NCI-H146 treated with DMSO at 0.1 percent for 48 hours (cell line): Measurements from ENCODE around the gene MTHFD1L.

ENCODE experiments used
- DNase-seq: peaks from one replicate; lab custom pipeline; 2025; ENCODE audit not compliant: unreplicated experiment; lab: John Stamatoyannopoulos, UW

Gene MTHFD1L

DNA sequence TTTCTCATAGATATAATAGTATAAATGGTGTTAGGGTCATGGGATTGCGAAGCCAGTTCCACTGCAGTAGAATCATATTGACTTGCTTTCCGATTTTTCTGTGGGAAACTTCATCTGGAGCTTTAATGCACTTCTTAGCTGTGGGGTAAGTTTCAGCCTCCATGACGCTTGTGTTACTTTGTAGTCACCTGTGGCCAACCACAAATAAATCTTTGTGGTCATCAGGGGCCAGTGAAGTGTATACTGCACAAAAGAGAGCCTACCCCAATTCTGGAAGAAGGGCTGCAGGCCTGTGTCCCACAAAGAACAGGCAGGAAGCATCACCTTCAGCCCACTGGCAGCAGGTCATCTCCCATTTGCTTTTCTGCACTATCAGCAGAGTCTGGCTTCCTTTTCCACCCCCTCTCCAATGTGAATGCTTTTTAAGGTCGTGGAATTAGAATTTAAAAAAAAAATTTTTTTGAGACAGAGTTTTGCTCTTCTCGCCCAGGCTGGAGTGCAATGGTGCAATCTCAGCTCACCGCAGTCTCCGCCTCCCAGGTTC is 32.0 kb downstream of the MTHFD1L start:
- no peak for DNase-seq

DNA sequence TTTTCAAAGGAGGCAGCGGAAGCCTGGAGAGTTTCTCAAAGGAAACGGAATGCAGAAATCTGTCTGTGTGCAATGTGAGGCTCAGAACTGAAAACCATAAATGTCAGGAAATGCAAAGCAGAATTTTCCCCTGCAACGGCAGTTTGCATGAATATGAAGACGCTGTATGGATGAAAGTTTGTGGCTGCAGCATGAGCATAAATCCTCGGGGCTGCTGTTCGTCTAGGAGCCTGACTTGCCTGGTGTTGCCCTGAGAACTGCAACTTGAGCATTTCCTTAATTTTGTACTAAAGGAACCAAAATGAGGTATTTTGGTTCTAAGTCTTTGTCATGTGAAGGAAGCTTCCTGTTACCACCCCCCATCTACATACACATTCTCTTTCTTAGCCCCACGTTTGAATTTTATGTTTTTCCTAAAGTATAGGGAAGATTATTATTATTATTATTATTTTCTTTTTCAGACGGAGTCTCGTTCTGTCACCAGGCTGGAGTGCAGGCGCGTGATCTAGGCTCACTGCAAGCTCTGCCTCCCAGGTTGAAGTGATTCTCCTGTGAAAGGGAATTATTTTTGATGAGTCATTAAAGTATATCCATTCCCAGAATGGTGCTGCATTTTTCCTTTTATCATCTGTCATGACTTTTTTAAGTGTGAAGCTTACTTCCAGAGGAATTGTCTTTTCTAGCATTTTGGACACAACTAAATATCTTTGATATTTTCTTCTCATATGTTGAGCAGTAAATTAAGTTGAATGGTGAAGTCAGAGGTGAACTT is 33.1 kb downstream of the MTHFD1L start:
- no peak for DNase-seq

DNA sequence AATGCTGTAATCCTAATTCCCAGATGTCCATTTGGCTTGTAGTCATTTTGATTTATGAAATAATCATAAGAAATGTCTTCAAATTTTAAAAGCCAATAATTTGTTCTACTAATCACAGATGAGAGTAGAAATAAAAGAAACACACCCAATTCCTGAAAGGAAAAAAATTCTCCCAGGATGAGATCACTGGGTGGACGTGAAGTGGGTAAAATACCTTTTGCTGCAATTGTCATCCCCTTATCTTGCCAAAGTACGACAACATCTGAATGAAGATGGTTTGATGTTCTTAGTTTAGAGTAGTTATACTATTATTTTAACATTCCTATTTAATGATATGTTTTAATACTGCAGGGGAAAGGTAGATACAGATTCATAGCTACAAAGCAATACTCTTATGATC is 33.7 kb downstream of the MTHFD1L start:
- no peak for DNase-seq

DNA sequence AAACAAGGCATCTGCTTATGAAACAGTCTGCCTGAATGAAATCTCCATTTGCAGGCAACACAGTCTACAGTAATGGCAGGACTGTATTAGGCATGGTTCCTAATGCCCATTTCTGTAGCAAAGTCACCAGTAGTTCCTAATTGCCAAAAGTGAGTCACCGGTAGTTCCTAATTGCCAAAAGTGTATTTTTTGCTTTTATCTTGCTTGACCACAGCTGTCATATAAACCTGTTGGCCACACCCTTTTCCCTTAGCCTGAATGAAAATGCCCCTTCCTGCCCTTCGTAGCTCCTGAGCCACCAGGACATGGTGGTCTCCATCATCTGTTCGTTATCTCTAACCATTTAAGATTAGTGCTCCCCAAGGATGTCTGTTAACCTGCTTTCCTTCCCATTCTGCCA is 34.5 kb downstream of the MTHFD1L start:
- DNase-seq, result no peak

DNA sequence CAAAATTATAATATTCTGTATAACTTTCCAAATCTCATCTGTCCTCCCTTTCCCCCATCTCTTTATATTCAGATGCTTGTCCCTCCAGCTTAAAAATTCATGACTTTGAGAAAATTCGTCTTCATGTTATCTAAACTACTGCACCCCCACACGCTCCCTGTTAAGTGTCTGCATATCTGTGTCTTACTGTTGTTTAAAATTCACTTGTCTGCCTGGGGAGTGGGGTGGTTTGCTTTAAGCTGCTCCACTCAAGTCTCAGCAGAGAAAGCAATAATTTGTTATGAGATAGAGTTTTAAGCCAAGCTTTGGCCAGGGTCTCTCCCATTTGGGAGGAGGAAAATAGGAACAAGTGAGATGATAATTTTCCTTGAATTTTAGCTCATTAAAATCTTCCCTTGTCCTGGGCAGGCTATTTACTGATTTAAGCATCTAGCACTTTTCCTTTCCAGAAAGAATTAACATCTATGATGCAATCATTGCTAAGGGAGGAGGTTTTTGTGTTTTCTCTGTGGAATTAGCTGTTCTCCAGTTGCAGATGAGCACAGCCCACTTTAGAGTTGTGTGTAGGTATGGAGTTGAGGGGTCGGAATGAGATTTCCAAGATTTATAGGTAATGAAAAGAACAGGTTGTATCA is 36.8 kb downstream of the MTHFD1L start:
- DNase-seq, result no peak

DNA sequence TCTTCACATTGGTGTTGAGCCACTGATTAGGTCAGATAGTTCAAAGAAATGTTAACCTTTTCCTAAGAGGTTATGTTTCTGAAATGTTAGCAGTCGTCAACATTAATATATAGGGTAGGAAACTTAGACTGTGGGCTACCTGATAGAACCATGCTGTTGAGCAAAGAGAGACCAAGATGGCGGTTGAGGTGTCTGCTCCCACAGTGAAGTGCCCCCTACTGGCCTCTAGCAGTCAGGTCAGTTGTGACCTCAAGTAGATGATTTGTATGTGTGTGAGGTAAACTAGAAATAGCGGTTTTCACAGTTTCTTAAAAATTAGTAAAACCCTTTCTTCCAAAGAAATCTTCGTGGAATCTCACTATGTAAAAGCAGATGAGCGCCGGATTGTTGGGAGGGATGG is 40.3 kb downstream of the MTHFD1L start:
- no peak for DNase-seq

DNA sequence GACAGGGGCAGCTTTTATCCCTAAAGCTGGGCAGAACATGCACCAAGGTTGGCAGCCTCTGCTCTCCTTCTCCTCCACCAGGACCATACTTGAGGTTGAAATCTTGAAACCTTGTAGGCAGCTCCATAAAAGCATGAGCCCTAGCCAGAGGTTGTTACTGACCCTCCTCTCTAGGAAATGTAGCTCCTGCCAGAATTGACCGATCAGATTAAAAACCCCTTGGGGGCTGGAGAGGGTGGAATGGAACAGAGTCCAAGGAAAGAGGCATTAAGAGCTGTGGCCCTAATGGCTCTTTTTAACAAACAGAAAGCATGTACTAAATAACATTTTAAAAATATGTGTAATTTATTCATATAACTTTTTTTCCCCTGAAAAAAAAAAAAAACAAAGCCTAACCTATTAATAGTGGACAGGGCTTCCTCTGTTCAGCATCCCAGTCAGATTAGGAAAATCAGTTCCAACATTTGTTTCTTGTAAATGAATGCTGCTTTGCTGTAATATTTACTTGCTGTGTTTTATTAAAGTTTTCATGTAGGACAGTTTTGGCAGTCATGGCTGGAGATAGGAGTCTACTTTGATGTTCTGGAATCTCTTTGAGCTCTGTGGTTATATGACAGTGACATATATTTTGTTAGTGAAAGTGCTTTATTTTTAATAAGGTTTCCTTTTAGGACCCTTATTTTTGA is 41.3 kb downstream of the MTHFD1L start:
- DNase-seq, result no peak

DNA sequence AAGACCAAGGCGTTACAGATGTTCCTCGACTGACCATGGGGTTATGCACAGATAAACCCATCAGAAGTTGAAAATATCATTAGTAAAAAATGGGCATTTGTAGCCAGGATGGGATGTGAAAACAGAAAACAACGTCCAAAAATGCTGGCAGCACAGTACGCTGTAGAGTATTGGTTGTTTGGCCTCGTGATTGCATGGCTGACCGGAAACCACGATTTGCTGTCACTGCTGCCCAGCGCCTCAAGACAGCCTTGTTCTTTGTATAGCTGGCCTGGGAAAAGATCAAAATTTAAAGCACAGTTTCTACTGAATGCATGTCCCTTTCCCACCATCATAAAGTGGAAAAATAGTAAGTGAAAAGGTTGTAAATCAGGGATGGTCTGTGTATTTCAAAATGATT is 41.9 kb downstream of the MTHFD1L start:
- no peak for DNase-seq

DNA sequence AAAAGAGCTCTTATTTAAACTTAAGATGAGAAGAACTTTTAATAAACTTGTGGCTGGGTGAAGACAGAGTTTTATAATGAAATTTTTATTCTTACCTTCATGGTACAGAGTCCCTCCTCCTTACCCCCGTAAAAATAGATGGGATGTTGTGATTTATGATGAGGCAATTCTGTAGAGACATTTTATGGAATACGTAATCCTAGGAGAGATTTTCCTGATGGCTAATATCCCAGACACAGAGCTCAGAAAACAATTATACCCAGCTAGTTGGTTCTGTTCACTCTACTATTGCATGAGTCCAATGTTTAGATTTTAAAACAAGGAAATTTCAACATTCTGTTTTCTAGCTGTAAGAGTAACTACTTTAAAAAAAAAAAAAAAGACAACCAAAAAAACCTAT is 43.4 kb downstream of the MTHFD1L start:
- DNase-seq, result no peak

DNA sequence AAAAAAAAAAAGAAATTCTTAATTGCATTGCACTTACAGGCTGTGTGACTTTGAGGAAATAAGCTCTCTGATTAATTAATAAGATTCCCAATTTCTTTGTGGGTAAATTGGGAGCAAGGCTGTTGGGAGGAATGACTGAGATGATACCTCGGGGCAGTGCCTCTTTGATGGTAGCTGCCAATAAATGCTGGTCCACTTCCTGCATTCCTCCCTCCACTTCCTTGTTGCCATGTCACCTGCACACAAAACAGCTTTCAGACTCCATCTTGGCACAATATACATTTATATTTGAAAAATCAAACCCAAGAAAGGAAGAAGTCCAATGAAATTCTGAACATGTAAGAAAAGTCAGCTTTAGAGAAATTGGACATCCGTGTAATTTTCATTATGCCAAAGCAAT is 45.1 kb downstream of the MTHFD1L start:
- DNase-seq, result no peak

DNA sequence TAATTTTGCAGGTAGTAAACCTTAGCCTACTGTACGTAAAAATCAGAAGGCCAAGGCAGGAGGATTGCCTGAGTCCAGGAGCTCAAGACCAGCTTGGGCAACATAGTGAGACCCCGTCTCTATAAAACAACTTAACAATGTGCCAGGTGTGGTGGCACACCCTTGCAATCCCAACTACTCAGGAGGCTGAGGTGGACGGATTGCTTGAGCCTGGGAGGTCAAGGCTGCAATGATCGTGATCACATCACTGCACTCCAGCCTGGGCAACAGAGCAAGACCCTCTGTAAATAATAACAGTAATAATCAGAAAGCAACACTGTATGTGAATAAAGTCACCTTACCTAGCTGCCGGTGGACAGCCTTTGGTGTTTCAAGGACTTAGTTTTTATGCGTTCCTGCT is 48.9 kb downstream of the MTHFD1L start:
- DNase-seq, result no peak

DNA sequence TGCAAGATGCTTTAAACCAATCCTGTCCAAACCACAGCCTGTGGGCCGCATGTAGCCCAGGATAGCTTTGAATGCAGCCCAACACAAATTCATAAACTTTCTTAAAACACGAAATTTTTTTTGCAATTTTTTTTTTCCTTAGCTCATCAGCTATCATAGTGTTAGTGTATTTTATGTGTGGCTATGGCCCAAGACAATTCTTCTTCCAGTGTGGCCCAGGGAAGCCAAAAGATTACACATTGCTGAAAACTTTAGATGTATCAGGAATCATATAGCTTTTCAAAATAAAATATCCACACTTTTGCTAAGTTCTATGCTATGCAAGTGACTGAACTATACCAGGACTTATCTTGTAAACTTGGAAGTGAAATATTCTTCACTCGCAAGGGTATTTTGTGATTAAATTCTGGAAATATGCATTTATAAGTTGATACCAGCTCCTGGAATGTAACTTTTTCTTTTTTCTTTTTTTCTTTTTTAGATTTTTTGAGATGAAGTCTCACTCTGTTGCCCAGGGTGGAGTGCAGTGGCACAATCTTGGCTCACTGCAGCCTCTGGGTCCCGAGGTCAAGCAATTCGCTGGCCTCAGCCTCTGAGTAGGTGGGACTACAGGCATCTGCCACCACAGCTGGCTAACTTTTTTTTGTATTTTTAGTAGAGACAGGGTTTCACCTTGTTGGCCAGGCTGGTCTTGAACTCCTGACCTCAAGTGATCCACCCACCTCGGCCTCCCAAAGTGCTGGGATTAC is 49.8 kb downstream of the MTHFD1L start:
- no peak for DNase-seq

DNA sequence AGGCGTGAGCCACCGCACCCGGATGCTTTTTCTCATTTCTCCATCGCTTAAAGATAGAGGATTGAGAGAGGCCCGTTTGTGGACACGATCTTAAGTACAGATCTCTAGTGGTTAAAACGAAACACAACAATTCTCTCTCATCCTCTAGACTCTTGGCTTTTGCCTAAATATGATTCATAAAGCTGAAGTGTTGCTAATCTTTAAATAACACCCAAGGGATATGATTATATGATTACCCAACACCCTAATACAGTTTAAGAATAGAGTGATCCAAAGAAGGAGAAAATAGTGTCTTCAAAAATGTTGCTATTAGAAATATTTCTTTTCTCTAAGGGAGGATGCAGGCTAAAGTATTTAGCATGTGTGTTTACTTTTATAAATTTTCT is 50.4 kb downstream of the MTHFD1L start:
- no peak for DNase-seq

DNA sequence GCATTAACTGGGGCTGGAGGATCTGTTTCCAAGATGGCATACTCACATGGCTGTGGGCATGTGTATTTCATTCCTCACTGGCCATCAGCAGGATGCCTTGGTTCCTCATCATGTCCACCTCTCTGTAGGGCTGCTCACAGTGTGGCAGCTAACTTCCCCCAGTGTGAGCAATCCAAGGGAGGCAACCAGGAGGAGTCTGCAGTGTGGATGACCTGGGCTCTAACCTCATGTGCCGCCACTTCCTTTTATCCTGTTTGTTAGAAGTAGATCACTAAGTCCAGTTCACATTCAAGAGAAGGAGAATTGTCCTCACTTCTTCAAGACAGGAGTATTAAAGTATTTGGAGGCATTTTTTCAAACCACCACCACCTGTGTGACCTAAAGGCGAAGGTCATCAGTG is 54.4 kb downstream of the MTHFD1L start:
- DNase-seq, result no peak

DNA sequence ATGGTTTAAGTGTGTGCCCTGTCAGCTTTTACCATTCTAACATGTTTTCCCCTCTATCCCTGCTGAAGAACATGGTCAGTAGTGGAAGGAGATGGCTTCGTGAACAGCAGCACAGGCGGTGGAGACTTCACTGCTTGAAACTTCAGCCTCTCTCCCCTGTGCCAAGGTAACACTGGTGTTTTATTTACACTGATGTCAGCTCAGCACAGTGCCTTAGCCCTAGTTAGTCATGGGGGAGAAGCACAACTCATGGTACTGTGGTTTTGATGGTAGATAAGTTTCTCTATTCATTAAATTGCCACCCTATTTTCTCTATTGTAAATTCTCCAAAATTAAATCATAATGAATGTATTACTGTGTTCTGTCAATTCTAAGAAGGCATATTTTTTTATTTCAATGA is 56.6 kb downstream of the MTHFD1L start:
- no peak for DNase-seq

DNA sequence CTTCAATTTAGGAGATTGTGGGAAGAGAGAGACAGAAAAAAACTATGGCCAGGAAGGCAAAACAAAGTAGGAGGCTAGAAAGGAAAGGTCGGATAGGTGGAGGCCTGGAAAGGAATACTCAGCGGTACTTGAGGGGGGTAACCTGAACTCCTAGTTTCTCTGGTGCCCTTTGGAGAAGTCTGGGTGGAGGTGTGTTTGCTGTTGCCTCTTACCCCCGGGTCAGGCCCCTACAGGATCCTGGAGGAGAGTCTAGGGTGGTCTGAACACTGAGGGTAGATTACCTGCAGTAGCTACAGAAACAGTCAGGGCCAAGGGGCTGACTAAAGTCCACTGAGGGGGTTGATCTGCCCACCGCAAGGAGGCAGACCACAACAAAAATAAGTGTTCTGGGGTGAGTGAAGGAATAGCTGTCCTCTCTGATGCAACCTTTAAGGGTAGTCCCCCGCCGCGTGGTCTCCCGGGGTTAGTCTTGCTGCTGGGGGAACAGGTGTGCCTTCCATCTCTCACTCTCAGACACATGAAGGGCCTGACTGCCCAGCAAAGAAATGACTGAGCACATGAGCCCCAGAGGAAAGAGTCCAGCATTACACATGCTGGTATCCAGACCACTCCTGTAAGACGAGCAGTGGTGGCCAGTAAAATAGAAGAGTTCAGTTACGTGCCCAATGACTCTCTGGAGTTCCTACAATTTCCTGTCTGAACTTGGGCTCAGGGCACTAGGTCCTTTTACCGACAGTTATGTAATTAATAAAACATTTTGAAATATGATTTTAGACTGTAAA is 59.5 kb downstream of the MTHFD1L start:
- DNase-seq, result no peak

DNA sequence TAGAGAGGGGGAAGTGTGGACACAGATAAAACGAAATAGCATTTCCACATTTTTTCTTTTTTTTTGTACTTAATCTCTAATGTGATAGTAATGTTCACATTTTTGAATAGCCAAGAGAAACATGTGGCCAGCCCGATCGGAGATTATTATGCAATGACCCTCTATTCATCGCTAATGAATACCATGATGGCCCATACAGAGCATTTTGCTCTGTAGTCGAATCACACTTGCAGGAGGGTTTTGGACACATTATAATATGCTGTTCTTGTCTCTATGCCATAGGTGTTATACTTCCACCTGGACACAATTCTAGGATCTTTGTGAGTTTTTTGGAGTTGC is 60.1 kb downstream of the MTHFD1L start:
- DNase-seq, result no peak

DNA sequence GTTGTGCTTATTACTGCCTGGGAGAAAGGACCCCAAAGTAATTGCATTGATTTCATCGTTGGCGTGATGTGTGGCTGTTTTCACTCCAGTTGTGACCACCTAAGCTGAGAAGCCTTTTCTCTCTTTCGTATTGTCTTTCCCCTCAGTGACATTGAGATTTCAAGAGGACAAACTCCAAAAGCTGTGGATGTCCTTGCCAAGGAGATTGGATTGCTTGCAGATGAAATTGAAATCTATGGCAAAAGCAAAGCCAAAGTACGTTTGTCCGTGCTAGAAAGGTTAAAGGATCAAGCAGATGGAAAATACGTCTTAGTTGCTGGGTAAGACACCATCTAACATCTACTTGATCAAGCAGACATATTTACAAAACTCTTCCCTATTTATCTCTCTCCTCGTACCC is 60.5 kb downstream of the MTHFD1L start:
- DNase-seq, result no peak

DNA sequence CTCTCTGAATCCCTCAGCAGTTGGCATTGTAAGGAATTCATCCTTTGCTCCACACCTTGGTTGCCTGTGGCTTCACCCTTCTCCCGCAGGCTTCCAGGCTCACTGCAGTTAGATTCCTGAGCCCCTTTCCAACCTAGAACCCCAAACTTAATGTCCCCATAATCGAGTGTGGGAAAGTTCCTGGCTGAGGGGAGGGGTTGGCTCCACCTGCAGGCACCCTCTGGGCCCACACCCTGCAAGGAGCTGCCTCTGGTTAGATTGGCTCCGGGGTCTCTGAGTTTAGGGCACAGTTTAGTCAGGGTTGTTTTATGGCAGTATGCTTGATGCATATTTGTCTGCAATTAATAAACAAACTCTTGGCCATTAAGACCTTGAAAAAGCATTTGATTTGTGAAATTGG is 63.4 kb downstream of the MTHFD1L start:
- DNase-seq, result no peak

DNA sequence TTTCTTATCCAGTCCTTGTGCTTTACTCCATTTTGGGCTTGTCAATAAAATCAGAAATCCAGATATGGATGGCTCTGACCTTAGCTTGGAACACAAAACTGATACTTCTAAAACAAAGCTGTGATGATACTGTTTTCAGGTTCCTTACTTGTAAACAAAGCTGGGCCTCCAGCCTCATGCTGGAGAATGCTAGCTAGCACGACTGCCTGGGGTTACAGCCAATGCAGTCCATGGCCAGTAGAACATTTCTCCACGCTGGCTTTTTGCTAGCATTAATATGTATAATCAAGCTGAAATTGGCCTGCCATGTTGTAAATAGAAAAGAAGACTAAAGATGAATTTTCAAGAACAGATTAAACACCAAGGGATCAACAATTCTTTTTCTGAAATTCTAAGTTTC is 63.9 kb downstream of the MTHFD1L start:
- no peak for DNase-seq

DNA sequence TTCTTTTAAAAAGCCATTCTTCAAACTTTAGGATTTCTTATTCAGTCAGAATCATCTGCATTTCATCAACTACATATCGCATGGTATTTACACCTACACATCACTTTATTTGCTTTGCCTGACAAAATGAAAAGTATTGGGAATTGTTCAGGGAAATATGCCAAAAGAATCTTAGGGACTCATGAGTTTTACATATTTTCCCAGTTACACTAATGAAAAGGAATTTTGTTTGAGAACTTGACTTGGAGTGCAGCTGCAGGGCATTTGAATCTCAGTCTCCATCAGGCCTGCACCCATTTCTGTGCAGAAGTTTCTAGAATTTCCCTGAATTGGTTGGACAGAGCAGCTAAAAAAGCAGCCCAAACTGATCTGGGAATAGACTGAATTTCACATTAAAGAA is 65.3 kb downstream of the MTHFD1L start:
- no peak for DNase-seq
